HCT116 (cell line): Measurements from ENCODE around the gene BCAR1. TPM values are rescaled to one million over a fixed set of nuclear protein-coding genes. Genes with fewer than 3 reads are reported as not detected.

Experiments
- ATAC-seq: fragments of 200-7000 bp; cut with Tn5 transposase; 2 replicates; pipeline ENCODE4 v1.9.1; 2020; ENCODE audit warnings: mild to moderate bottlenecking, moderate library complexity
- BruUV-seq: library from RNA; stranded (reverse); fragments of 400-500 nt; replicated peaks from 2 replicates; lab custom pipeline; 2021; lab: Mats Ljungman, UMichigan
- CTCF ChIA-PET: fragments of 300-600 bp; sonication (Branson Sonifier 250); formaldehyde crosslinking; loops from one replicate; lab custom pipeline; 2021; ENCODE audit warnings: antibody characterized with exemption; lab: Charles Lee
- POLR2A ChIA-PET: fragments of 300-600, 350-600 bp; sonication (Branson Sonifier 250); formaldehyde crosslinking; loops from one replicate; lab custom pipeline; 2021; ENCODE audit warnings: antibody characterized with exemption; lab: Charles Lee
- RAD21 ChIA-PET, 2 experiments: fragments of 300-600 bp; sonication (Branson Sonifier 250); formaldehyde crosslinking; loops; one replicate each; lab custom pipeline; 2023; ENCODE audit warnings: low total read pairs in 2 of 2; ENCODE audit not compliant: uncharacterized antibody in 2 of 2, unreplicated experiment in 2 of 2, low non-redundant PET in 1 of 2; lab: Charles Lee
- DNase-seq: peaks from one replicate; pipeline ENCODE4 v3.0.0-alpha.2; 2010; ENCODE audit warnings: low read depth, low spot score
- H2AFZ ChIP-seq: fragments of 200-600 bp; shearing (Covaris generic), sonication (generic); 2 replicates; pipeline ENCODE4 v1.6.1; 2017; ENCODE audit warnings: low read depth, mixed run types, mixed read lengths, antibody characterized with exemption, low read length; ENCODE audit not compliant: poor library complexity, severe bottlenecking
- H3K27ac ChIP-seq: 2 replicates; pipeline ENCODE4 v1.5.1; 2012; ENCODE audit warnings: low read depth, low read length
- H3K27me3 ChIP-seq: fragments of 200-600 bp; sonication (generic); 2 replicates; pipeline ENCODE4 v1.6.1; 2016; ENCODE audit warnings: mixed run types, low read length, mixed read lengths; ENCODE audit not compliant: insufficient read depth
- H3K36me3 ChIP-seq, 2 experiments: fragments of 200-500 bp in 1 of 2; fragments of 200-600 bp in 1 of 2; sonication (Bioruptor generic) in 1 of 2; sonication (generic) in 1 of 2; 2 replicates each; pipeline versions ENCODE4 v1.5.1 to v1.6.1; 2014 to 2016; ENCODE audit warnings: low read length in 2 of 2, inconsistent platforms in 1 of 2, mixed read lengths in 1 of 2, mixed run types in 1 of 2; ENCODE audit not compliant: insufficient read depth in 2 of 2, control insufficient read depth in 1 of 2
- H3K4me1 ChIP-seq, 2 experiments: fragments of 200-600 bp in 1 of 2; sonication (generic) in 1 of 2; 2 replicates each; pipeline versions ENCODE4 v1.5.1 to v1.6.1; 2012 to 2017; ENCODE audit warnings: low read length in 2 of 2, inconsistent platforms in 1 of 2, mild to moderate bottlenecking in 1 of 2, mixed read lengths in 1 of 2, mixed run types in 1 of 2, moderate library complexity in 1 of 2; ENCODE audit not compliant: insufficient read depth in 2 of 2, control insufficient read depth in 1 of 2
- H3K4me2 ChIP-seq: fragments of 200-600 bp; sonication (generic); 2 replicates; pipeline ENCODE4 v1.6.1; 2017; ENCODE audit warnings: mixed run types, low read length, mixed read lengths
- H3K4me3 ChIP-seq, 2 experiments: fragments of 200-600 bp in 1 of 2; sonication (generic) in 1 of 2; replicated peaks in 1 of 2; 2 replicates each; pipeline ENCODE4 v1.5.1; 2011 to 2016; ENCODE audit warnings: low read length in 2 of 2, control low read depth in 1 of 2, low read depth in 1 of 2, mild to moderate bottlenecking in 1 of 2, mixed read lengths in 1 of 2, mixed run types in 1 of 2
- H3K79me2 ChIP-seq: fragments of 200-600 bp; sonication (generic); 2 replicates; pipeline ENCODE4 v1.6.1; 2017; ENCODE audit warnings: mild to moderate bottlenecking, mixed run types, low read length, moderate library complexity, mixed read lengths; ENCODE audit not compliant: insufficient read depth
- H3K9ac ChIP-seq: fragments of 200-600 bp; sonication (generic); 2 replicates; pipeline ENCODE4 v1.6.1; 2016; ENCODE audit warnings: low read length, mixed read lengths
- H3K9me2 ChIP-seq: fragments of 200-600 bp; sonication (generic), shearing (Covaris generic); 2 replicates; pipeline ENCODE4 v1.6.1; 2017; ENCODE audit warnings: mixed run types, mild to moderate bottlenecking, moderate library complexity; ENCODE audit not compliant: insufficient read depth
- H3K9me3 ChIP-seq, 2 experiments: fragments of 200-500 bp in 1 of 2; fragments of 200-600 bp in 1 of 2; sonication (Bioruptor generic) in 1 of 2; sonication (generic) in 1 of 2; 2 replicates each; pipeline ENCODE4 v1.6.1; 2014 to 2017; ENCODE audit warnings: low read length in 2 of 2, mixed read lengths in 2 of 2, inconsistent platforms in 1 of 2, low read depth in 1 of 2, mild to moderate bottlenecking in 1 of 2, mixed run types in 1 of 2, moderate library complexity in 1 of 2; ENCODE audit not compliant: control insufficient read depth in 1 of 2, insufficient read depth in 1 of 2
- H4K20me1 ChIP-seq: fragments of 200-600 bp; sonication (generic), shearing (Covaris generic); 2 replicates; pipeline ENCODE4 v1.6.1; 2017; ENCODE audit warnings: mixed run types, mild to moderate bottlenecking, moderate library complexity; ENCODE audit not compliant: insufficient read depth
- CBX3 ChIP-seq: IDR thresholded peaks from 2 replicates; pipeline ENCODE4 v1.6.1; 2012; ENCODE audit warnings: low read depth
- CEBPB ChIP-seq: IDR thresholded peaks from 2 replicates; pipeline ENCODE4 v1.6.1; 2012; ENCODE audit warnings: low read depth
- CTCF ChIP-seq, 3 experiments: fragments of 200-600 bp in 1 of 3; sonication (generic) in 1 of 3; IDR thresholded peaks in 2 of 3; conservative IDR thresholded peaks in 1 of 3; 2 replicates each; pipeline ENCODE4 v1.5.1; 2012 to 2017; ENCODE audit warnings: low read depth in 2 of 3, low read length in 2 of 3, antibody characterized with exemption in 1 of 3, borderline replicate concordance in 1 of 3, control low read depth in 1 of 3, mild to moderate bottlenecking in 1 of 3, mixed read lengths in 1 of 3, mixed run types in 1 of 3, moderate library complexity in 1 of 3; ENCODE audit not compliant: insufficient read depth in 1 of 3
- ELF1 ChIP-seq: IDR thresholded peaks from 2 replicates; pipeline ENCODE4 v1.6.1; 2012; ENCODE audit warnings: low read depth, borderline replicate concordance
- EZH2 ChIP-seq: fragments of 200-600 bp; sonication (generic); IDR thresholded peaks from 2 replicates; pipeline ENCODE4 v1.6.1; 2017; ENCODE audit warnings: antibody characterized with exemption, mixed run types
- EZH2phosphoT487 ChIP-seq: fragments of 200-600 bp; IDR thresholded peaks from 2 replicates; pipeline ENCODE4 v1.6.1; 2018; ENCODE audit warnings: antibody characterized with exemption, borderline replicate concordance
- FOSL1 ChIP-seq: IDR thresholded peaks from 2 replicates; pipeline ENCODE4 v1.6.1; 2012; ENCODE audit warnings: low read depth
- JUND ChIP-seq: IDR thresholded peaks from 2 replicates; pipeline ENCODE4 v1.6.1; 2012
- MAX ChIP-seq: IDR thresholded peaks from 2 replicates; pipeline ENCODE4 v1.6.1; 2012
- POLR2A ChIP-seq: IDR thresholded peaks from 2 replicates; pipeline ENCODE4 v1.7.0; 2011; ENCODE audit warnings: borderline replicate concordance; ENCODE audit not compliant: insufficient read depth, insufficient read length; ENCODE audit errors: extremely low read depth
- RAD21 ChIP-seq: IDR thresholded peaks from 2 replicates; pipeline ENCODE4 v1.6.1; 2012; ENCODE audit warnings: low read depth, mild to moderate bottlenecking
- SIN3A ChIP-seq: IDR thresholded peaks from 2 replicates; pipeline ENCODE4 v1.6.1; 2012; ENCODE audit warnings: low read depth
- SP1 ChIP-seq: IDR thresholded peaks from 2 replicates; pipeline ENCODE4 v1.6.1; 2012; ENCODE audit warnings: low read depth
- SRF ChIP-seq: IDR thresholded peaks from 2 replicates; pipeline ENCODE4 v1.6.1; 2012; ENCODE audit warnings: low read depth
- TCF7L2 ChIP-seq: IDR thresholded peaks from 2 replicates; pipeline ENCODE4 v1.7.0; 2011; ENCODE audit warnings: borderline replicate concordance, inconsistent platforms; ENCODE audit not compliant: insufficient read depth, insufficient read length; ENCODE audit errors: extremely low read depth
- YY1 ChIP-seq: IDR thresholded peaks from 2 replicates; pipeline ENCODE4 v1.6.1; 2011; ENCODE audit warnings: low read length, low read depth, moderate library complexity, mild to moderate bottlenecking; ENCODE audit not compliant: insufficient replicate concordance; ENCODE audit errors: extremely low read depth
- ZBTB33 ChIP-seq: IDR thresholded peaks from 2 replicates; pipeline ENCODE4 v1.6.1; 2011; ENCODE audit warnings: mild to moderate bottlenecking, low read length, moderate library complexity; ENCODE audit not compliant: insufficient replicate concordance; ENCODE audit errors: extremely low read depth
- ZFX ChIP-seq: fragments of 450-650 bp; IDR thresholded peaks from 2 replicates; pipeline ENCODE4 v1.6.1; 2017
- ZNF274 ChIP-seq: fragments of 200-500 bp; sonication (Bioruptor generic); IDR thresholded peaks from 2 replicates; pipeline ENCODE4 v1.6.1; 2014; ENCODE audit warnings: mild to moderate bottlenecking, low read depth, low read length, inconsistent platforms
- intact Hi-C: fragments of 100-400 bp; cut with micrococcal nuclease; formaldehyde crosslinking; loops from 2 replicates; pipeline ENCODE4 v1.10.0; 2022
- total RNA-seq: library from RNA; stranded (reverse); gene quantifications from one replicate; pipeline ENCODE4 v1.2.1, GENCODE V29; 2021; ENCODE audit not compliant: unreplicated experiment

Gene BCAR1
- total RNA-seq, 1 experiment from 2014 or later, result 49.6 TPM

- no peak for TF ChIP-seq ZBTB33
- no peak for TF ChIP-seq CBX3
- no peak for TF ChIP-seq EZH2phosphoT487
- no peak for TF ChIP-seq CEBPB
- no peak for TF ChIP-seq RAD21
- no peak for TF ChIP-seq MAX
Observed at GRCh38 chr16:75193265-75193650, 58.2 kb downstream of the BCAR1 start (continued).

GRCh38 chr16:75192606-75193264, 58.7 kb downstream of the BCAR1 start:
- RAD21 ChIA-PET, result no interaction called here
- no peak overlapping the region for H3K9ac ChIP-seq
- H3K79me2 ChIP-seq, result no peaks in the 10 kb centered on the region
- H3K27me3 ChIP-seq, result no peaks in the 10 kb centered on the region; the same call in 1 of the 2 replicates
- ATAC-seq (no peak), DNase-seq (no peak)
- no peaks in the 10 kb centered on the region for H4K20me1 ChIP-seq
- POLR2A ChIA-PET, result no interaction called here
- CTCF ChIA-PET, result no interaction called here
- H3K36me3 ChIP-seq, result no peaks in the 10 kb centered on the region
- BruUV-seq, result no TSS peak
- no peak overlapping the region for H3K4me3 ChIP-seq
- no peak overlapping the region for H3K4me2 ChIP-seq
- intact Hi-C loops, result no loop called here
- H2AFZ ChIP-seq, result no peak overlapping the region
- no peak overlapping the region for H3K27ac ChIP-seq
- no peaks in the 10 kb centered on the region for H3K4me1 ChIP-seq
- H3K9me2 ChIP-seq, result no peaks in the 10 kb centered on the region
- TF ChIP-seq SP1 (no peak), CTCF (IDR thresholded peaks at IDR 0.05 in 2 of 3, conservative IDR thresholded peaks at IDR 0.05 in 1 of 3; ENCODE audit: borderline replicate concordance in 1 of 3, insufficient read depth in 1 of 3, low read depth in 2 of 3, low read length in 2 of 3) (no peak), EZH2 (no peak), ZBTB33 (no peak), FOSL1 (no peak), POLR2A (no peak), ZFX (no peak), SIN3A (no peak), SRF (no peak), MAX (no peak), YY1 (no peak), JUND (no peak), RAD21 (no peak), EZH2phosphoT487 (no peak), ELF1 (no peak), ZNF274 (no peak), TCF7L2 (no peak), CBX3 (no peak), CEBPB (no peak)
- H3K9me3 ChIP-seq, result no peaks in the 10 kb centered on the region
